Stimulated activated naive CD8-positive, alpha-beta T cell treated with anti-CD3 and anti-CD28 coated beads, Interleukin-15, Interleukin-2, amounts not matched to agents 100 U/mL and 50 U/mL, for 24 hours (primary cell): ENCODE results near the gene WFS1.

ENCODE experiments used
- ATAC-seq: fragments of 150-1000 bp; cut with Tn5 transposase; one replicate; pipeline ENCODE4 v1.10.0; 2021
- DNase-seq: peaks from one replicate; pipeline ENCODE4 v3.0.0; 2021

The WFS1 gene

DNA sequence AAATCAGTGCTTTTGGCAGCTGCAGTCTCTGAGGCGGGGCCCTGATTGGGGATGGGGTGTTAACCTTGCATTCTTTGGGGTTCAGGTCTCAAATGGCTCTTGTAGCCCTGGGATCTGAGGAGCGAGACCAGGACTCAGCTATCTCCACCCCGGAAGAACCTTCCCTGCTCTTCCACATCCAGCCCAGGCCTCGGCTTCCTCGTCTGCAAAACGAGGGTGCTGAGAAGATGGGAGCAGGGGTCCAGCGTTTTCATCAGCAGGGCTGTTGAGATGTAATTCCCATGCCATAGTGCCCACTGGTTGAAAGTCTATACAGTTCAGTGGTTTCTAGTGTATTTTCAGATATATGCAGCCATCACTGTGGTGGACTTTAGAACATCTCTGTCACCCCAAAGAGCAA is 34.6 kb upstream of the WFS1 start:
- ATAC-seq (no peak), DNase-seq (no peak)

DNA sequence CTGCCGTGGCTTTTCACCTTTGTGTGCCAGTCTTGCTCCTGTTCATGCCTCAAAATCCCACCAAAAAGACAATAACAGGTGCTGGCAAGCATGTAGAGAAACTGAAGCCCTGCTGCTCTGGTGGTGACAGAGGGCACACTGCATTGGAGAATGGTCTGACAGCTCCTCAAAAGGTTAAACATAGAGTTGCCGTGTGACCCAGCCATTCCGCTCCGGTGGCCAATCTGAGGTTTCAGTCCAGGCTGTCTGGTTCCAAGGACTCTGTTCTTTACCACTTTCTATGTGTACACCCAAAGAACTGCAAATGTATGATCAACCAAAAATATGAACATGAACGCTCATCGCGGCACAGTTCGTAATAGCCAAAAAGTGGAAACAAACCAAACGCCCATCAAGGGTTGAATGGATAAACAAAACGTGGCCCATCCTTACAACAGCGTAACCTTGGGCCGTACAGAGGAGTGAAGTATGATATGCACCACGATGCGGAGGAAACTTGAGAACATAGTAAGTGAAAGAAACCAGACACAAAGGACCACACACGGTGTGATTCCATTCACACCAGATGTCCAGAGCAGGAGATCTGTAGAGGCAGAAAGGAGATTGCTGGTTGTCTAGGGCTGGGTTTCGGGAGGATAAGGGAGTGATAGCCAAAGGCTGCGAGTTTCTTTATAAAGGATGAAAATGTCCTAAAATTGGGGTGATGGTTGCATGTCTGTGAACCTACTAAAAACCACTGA is 33.6 kb upstream of the WFS1 start:
- no peak for DNase-seq
- no peak for ATAC-seq

DNA sequence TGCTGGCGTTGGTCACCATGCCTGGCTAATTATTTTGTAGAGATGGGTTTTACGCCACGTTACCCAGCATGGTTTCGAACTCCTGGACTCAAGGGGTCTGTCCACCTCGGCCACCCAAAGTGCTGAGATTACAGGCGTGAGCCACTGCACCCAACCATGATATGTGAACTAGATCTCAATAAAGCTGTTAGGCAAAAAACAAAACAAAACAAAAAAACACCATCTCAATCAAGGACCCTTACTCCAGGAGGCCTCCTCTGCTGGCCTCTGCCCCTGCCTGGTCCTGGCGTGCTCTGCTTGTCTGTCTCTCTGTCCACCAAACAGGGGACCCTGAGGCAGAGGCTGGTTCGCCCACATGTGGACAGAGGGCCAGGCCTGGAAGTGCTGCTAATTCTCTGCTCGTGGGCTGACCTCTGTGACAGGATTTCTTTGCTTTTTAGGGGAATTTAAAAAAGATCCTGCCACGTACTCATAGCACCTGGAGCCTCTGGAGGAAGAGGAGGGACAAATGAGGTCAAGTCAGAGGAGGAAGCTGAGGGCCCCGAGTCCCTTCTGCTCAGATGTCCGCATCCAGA is 32.7 kb upstream of the WFS1 start:
- ATAC-seq (no peak), DNase-seq (no peak)

DNA sequence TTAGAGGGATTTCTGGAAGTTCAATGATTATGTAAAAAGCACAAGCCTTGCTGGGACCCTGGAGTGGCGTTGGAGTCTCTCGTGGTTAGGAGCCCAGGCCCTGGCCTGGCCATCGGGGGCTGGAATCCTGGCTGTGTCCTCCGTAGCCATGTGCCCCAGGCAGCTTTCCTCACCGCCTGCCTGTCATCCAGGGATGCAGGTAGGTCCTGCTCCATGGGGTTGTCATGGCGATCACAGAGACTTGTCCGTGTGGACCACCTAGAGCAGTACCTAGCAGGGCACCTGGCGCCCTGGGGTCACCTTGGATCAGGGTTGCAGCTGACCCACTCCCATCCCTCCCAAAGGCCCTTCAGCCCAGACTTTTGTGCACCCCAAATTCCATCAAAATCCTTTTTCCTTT is 30.2 kb upstream of the WFS1 start:
- ATAC-seq = no peak
- DNase-seq = no peak

DNA sequence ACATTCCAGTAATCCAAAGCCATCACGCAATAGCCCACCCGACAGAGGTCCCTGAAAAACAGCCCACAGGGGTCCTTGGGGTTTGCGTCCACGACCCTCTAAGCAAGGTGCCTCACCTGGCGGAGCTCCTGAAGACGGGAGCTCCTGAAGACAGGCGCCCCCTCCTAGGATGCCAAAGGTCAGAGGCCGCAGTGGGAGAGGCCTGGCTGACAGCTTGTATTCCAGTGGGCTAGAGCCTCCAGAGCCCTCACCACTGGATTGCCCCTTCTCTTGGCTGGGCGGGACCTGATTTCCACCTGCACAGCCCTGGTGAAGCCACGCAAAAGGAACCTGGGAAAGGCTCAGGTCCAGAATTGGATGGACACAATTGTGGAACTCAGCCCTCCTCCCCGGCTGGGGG is 29.7 kb upstream of the WFS1 start:
- DNase-seq (no peak), ATAC-seq (no peak)

DNA sequence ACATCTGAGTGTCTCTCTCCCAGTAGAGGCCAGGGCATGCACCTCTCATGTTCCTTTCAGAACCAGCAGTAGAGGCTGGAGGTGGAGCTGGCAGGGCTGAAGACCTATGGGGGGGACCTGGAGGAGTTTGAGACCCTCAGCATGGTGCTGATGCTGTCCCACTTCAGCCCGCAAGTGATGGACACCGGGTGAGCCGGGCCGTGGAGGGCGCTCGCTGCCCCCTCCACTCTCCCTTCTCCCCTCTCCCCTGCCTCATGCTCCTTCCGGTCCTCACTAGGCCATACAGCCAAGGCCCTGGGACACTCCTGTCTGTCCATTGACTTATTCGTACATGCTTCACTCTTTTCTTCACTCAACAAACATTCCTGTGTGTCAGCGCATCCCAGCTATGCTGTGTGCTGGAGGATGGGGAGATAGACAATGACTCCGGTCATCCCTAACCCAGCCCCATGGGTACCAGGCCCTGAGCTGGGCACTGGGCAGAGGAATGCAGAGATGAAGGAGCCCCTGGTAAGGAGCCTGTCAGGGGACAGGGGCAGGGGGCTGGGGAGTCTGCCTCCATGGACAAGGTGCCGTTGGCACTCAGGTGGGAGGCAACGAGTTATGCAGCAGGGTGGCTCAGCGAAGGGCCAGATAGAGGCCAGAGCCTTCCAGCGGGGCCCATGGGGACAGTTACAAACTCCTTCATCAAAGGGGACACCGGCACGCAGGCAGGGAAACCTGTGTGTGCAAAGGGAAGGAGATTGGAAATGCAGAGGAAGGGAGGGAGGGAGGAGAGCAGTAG is 28.4 kb upstream of the WFS1 start:
- no peak for ATAC-seq
- DNase-seq = no peak

DNA sequence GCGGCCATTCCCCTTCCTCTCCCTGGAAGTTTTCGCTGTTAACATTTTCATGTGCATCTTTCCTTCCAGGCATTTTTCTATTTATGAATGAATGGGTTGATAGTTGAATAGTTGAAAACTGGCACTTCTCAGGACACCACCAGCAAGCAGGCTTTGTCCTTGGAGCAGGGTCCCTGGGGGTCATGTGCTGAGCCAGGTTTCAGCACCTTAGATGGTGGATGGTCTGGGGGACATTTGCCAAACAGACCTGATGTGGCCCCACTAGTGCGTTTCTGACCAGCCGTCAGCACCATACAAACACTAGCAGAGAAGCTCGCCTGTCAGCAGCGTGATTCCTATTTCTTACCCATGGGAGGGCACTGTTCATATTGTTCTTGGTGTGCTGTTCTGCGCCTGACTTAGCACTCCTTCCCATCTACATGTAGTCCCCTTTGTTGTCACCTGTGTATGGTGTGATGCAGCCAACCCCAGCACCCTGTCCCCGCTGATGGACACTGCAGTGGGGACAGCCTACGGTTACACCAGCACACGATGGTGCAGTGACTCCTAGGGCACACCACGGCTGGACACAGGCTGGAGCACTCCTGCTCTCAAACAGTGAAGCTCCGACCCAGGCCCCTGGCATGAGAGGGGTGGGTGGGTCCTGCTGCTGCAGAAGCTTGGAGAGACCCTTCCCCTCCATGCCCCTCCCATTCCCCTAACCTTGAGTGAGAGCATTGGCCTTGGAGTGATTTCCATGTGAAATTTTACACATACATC is 27.2 kb upstream of the WFS1 start:
- no peak for ATAC-seq

DNA sequence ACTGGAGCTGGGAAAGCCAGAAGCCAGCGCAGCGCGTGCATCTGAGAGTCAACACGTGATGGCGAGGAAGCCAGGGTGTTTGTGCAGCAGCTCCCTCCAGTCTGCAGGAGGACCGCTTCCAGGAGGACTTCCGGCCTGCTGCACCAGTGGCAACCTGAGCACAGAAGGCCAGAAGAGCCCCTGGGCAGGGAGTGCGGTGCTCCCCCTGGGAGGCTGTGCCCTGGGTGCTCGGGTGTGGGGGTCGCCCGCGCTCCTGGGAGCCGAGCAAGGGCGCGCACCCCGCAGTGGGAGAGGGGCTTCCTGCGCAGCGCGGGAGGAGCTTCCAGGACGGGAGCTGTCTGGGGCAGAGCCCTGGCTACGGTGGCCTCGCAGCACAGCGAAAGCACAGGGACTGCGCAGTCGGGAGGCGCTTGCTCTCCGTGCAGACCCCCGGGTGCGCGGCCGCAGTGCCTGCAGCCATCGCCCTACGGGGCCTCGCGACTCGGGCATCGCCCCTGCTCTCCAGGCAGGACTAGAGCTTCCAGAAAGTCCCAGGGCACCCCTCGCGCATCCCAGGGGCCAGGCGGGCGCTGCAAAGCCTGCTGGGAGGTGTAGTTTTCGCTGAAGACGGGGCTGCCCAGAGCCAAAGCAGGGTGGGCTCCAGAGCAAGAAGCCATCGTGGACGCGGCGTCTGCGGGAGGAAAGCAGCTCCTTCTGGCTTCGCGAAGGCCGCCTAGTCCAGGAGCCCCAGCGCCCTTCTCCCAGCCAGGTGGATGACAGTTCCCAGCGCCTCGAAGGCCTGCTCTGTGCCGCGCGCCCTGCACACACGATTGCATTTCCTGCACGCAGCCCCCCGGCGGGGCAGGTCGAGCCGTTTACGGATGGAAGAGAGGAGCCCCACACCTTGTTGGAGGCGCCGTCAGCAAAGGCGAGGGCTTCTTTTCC is 24.1 kb upstream of the WFS1 start:
- ATAC-seq (no peak), DNase-seq (no peak)

More for the DNA sequence above, 27.2 kb upstream of the WFS1 start:
- no peak for DNase-seq

DNA sequence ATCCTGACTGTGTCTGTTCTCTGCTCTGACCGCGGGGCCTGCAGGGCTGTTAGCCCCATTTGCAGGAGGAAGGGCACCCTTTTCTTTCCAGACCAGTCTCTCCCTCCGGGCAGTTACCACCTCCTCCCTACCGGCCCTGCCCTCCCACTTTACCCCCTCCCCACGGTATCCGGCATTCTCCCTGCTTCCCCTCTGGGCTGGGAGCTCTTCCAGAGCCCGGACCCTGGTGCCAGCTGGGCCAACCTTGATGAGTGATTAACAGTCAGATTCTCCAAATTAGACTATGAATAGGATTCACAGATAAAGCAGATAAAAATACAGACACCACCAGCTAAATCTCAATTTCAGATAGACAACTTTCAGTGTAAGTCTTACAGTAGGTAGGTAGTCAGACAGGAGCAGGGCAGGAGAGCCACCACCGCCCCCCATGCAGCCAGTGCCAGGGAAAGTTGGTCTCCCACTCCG is 23.4 kb upstream of the WFS1 start:
- DNase-seq (no peak), ATAC-seq (no peak)

DNA sequence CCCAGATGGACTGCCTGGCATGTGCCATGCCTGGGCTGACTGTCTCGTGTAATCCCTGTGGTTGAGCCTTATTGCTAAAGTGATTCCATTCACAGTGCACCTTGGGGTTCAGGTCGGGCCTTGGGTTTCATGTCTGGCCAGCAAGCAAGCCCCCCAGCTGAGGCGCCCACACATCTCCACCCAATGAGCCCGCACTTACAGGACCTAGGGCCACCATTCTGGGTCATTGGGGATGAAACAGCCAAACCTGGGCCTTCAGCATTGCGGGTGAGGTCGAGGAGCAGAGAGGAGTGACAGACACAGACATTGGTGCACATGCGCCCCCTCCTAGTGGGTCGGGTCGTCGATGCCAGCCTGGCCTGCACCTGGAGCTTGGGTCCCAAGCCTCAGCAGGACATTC is 21.3 kb upstream of the WFS1 start:
- ATAC-seq = no peak

DNA sequence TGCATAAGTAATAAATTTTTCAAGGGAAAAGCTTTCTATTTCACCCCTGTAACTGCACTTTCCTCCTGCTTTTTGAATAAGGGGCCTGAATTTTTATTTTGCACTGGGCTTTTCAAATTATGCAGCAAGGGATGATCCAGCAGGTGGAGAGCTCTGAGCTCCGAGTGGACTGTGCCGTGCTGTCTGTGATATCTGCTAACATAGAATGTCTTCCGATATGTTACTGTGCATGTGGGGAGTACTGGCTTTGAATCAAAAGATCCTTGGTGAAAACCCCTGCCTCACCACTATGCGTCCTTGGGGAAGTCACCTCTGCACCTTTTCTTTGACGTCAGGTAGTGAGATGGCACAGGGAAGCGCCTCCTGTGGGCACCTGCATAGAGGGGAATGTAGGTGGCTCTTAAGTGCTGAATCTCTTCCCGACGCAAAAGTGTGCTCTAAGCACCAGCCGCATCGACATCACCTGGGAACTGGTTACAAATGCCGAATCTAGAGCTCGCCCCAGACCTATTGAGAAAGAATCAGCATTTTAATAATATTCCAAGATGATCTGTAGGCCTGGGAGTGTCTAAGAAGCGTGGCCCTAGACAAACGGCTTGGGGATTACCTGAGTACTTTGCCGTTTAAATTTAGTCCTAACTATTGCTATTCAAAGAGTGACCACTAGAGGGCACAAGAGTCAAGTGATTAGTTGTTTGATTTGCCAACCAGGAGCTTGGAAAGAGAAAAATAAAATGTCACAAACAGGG is 19.2 kb upstream of the WFS1 start:
- DNase-seq (no peak), ATAC-seq (no peak)

More for the DNA sequence above, 21.3 kb upstream of the WFS1 start:
- no peak for DNase-seq

DNA sequence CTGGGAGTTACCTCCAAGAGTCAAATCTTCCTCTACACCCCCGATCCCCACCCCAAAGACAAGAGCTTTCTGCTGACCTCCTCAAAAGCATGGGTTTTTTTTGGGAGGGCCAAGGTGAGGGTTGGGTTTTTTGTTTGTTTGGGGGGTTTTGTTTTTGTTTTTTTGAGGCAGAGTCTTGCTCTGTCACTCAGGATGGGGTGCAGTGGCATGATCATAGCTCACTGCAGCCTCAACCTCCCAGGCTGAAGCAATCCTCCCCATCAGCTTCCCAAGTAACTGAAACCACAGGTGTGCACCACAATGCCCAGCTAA is 18.7 kb upstream of the WFS1 start:
- ATAC-seq (no peak), DNase-seq (no peak)

DNA sequence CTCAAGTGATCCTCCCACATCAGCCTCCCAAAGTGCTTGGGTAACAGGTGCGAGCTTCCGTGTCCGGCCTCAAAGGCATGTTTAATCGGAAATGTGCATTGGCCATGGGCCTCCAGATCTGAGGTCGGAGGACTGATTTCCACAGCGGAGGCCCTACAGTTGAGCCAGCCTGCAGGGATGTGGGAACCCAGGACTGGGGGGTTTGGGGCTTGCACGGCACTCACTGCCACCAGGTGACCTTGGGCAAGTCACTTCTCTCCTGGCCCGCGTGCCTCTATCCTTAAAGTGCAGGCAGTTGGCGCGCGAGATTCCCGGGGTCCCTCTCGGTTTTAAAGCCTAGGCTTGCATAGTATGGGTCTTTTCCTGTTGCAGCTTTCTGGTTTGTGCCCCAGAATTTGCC is 18.3 kb upstream of the WFS1 start:
- ATAC-seq (no peak), DNase-seq (no peak)

DNA sequence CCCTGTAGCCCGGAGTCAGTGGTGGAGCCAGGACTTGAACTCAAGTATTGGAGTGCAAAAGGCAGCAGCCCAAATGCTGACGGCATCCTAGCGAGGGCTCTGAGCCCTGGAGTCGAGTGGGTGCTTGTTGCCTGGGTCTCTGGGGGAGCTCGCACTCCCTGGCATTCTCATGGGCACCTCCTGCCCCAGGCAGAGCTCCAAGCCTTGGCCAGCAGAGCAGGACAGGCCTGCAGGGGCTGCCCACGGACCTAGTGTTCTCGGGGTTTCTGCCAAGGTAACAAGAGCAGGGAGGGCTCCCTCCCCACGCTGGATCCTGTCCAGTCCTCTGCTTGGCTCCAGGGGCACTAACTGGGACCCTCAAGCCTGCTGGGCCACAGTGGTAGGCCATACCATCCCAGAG is 17.6 kb upstream of the WFS1 start:
- DNase-seq (no peak), ATAC-seq (no peak)

DNA sequence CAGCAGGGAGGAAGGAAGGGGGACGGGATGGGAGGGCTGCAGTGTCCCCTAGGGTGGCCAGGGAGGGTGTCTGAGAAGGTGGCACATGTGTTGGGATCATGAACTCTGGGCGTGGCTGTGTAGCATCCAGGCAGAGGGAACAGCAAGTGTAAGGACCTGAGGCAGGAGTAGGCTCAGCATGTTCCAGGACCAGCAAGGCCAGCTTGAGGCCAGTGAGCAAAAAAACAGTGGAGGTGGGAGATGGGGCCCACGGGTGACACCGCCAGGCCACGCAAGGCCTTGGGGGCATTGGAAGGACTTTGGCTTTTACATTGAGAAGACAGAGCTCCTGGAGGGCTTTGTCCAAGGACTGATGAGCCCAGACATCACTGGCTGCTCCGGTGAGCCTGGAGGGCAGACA is 16.5 kb upstream of the WFS1 start:
- no peak for DNase-seq
- ATAC-seq = no peak

DNA sequence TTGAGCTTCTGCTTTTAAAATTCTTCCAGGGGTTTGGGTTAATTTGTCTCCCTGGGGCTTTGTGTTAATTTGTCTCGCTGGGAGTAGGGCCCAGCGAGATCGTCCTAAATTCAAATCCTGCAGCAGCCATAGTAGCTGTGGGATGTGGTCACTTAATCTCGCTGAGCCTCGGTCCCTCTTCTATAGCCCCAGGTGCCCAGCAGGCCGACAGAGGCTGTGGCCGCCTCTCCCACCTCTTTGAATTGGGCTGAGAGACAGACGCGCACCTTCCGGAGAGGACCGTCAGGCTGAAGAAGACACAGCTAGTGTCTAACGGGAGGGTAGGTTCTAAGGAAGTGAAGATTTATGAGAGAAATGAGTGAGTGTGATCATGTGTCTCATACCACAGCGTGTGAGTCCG is 15.7 kb upstream of the WFS1 start:
- DNase-seq (no peak), ATAC-seq (no peak)

DNA sequence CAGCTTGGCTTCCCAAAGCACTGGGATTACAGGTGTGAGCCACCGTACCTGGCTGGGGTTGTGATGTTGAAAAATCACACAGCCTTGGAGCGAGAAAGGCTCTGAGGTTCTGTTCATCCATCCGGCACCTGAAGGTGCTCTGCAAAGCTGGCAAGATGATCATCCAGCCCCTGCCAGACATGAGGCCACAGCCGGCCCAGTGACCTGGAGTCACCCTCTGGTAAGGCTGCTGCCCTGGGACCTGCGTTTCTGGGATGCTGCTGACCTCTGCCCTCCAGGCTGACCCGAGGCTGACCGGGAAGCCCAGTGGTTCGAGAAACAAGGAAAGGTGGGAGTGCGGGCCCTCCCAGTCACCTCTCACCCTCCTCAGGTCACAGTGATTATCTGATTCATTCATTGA is 13.5 kb upstream of the WFS1 start:
- DNase-seq (no peak), ATAC-seq (no peak)

DNA sequence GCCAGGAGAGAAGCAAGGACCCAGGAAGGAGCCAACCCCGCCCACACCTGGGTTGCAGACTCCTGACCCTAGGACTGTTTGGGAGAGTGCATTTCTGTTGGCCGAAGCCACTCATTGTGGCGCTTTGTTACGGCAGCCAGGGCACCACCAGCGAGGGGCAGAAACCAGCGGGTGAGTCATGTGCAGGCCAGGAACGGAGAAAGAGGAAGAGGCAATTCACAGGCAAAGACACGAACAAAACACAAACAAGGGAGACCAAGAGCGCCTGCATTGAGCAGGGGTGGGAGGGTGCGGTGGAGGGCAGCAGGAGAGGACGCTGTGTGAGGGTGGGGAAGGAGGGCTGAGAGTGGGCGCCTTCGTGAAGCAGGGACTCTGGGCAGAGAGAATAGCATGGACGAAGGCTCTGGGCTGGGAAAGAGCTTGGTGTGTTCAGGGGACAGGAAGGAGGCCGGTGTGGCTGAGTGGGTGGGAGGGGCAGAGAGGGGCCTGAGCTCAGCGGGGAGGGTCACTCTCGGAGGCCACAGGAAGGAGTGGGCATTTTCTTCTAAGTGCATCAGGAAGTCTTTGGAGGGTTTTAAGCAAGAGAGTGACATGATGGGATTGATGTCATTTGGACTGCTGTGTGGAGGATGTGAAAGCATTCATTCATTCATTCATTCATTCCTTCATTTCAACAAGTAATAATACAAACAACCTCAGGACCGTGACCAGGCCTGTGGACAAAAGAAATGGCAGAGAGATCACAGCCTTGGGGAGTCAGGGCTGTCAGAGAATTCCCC is 12.2 kb upstream of the WFS1 start:
- ATAC-seq = no peak

DNA sequence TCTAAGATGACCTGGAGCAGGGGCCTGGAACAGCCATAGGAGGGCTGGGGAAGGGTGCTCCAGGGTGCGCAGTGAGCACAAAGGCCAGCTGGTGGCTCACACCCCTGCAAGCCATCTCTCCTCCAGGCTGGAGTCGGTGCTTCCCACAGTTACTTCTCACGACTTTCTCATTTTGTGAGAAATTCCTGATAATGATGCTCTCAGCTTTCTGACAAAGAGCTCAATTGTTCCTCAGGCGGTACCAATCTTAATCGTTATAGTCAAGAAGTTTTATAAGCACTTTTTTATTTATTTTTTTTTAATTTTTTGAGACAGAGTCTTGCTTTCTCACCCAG is 11.7 kb upstream of the WFS1 start:
- DNase-seq (no peak), ATAC-seq (no peak)

More for the DNA sequence above, 12.2 kb upstream of the WFS1 start:
- DNase-seq = no peak

DNA sequence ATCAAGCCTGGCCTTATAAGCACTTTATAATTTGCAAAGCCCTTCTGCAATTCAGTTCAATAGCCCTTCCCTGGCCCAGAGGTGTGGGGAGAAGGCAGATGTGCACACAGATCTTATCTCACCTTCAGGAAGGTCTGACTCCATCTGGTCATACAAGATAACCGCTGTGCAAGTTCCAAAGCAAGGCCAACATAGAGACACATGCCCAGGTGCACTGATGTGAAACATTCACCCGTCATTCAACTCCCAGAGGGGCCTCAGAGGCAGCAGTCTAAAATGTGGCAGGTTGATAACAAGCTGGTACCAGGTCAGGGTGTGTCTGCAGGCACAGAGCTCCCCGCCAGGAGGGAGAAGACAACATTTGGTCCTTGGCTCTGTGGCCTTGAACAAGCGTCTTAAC is 10.9 kb upstream of the WFS1 start:
- DNase-seq = no peak
- no peak for ATAC-seq
